Coronary artery (tissue), 2 donors: ENCODE data around the gene NMBR.
"Not testable (repeated sequence)": the region's sequence is repeated elsewhere in the genome, so short reads cannot be mapped to it uniquely, and the experiment has no call there.

Source experiments
- DNase-seq: peaks from one replicate; pipeline ENCODE4 v3.0.0-alpha.2; 2017; ENCODE audit warnings: low spot score
- H3K27ac ChIP-seq, 2 donors: fragments of 200-600 bp; sonication (generic); one replicate each; pipeline ENCODE4 v1.5.1; 2016 to 2019
- H3K4me3 ChIP-seq: fragments of 200-600 bp; sonication (generic); 2 replicates; pipeline ENCODE4 v1.5.1; 2016; ENCODE audit warnings: mild to moderate bottlenecking, moderate library complexity
- CTCF ChIP-seq: fragments of 200-600 bp; sonication (generic); IDR thresholded peaks from one replicate; pipeline ENCODE4 v1.5.1; 2019; ENCODE audit warnings: antibody characterized with exemption

Gene NMBR

GRCh38 chr6:142172758-142173157 lies 25.8 kb upstream of the NMBR start:
- Histone ChIP-seq H3K27ac (no peak overlapping the region), H3K4me3 (no peak overlapping the region)
- DNase-seq, result no peak
- TF ChIP-seq CTCF, result no peak

GRCh38 chr6:142171351-142171750 lies 24.4 kb upstream of the NMBR start:
- DNase-seq, result no peak
- Histone ChIP-seq H3K4me3 (no peak overlapping the region), H3K27ac (no peak overlapping the region)
- TF ChIP-seq CTCF, result no peak

- Histone ChIP-seq H3K27ac (no peak overlapping the region), H3K4me3 (no peak overlapping the region)
- no peak for DNase-seq
- no peak for TF ChIP-seq CTCF
Measured at GRCh38 chr6:142167486-142167885, 20.6 kb upstream of the NMBR start.

- TF ChIP-seq CTCF, result no peak
- H3K27ac ChIP-seq, result no peak overlapping the region
- H3K4me3 ChIP-seq, result no peak overlapping the region
- DNase-seq, result no peak
Measured at GRCh38 chr6:142167071-142167470, 20.1 kb upstream of the NMBR start.

GRCh38 chr6:142165227-142165626 lies 18.3 kb upstream of the NMBR start:
- no peak for TF ChIP-seq CTCF
- no peak overlapping the region for H3K27ac ChIP-seq
- no peak for DNase-seq
- H3K4me3 ChIP-seq, result no peak overlapping the region

GRCh38 chr6:142162780-142163179 lies 15.9 kb upstream of the NMBR start:
- Histone ChIP-seq H3K4me3 (no peak overlapping the region), H3K27ac (no peak overlapping the region)
- DNase-seq, result no peak
- TF ChIP-seq CTCF, result no peak

- not testable (repeated sequence) for H3K4me3 ChIP-seq, DNase-seq, H3K27ac ChIP-seq
Measured at GRCh38 chr6:142156758-142157068, 9.8 kb upstream of the NMBR start.
